HCT116 (cell line): ENCODE measurements around the gene IZUMO4. TPM values are rescaled to one million over a fixed set of nuclear protein-coding genes. Genes with fewer than 3 reads are reported as not detected.

Source experiments
- ATAC-seq: fragments of 200-7000 bp; cut with Tn5 transposase; 2 replicates; pipeline ENCODE4 v1.9.1; 2020; ENCODE audit warnings: mild to moderate bottlenecking, moderate library complexity
- BruUV-seq: library from RNA; stranded (reverse); fragments of 400-500 nt; replicated peaks from 2 replicates; lab custom pipeline; 2021; lab: Mats Ljungman, UMichigan
- CTCF ChIA-PET: fragments of 300-600 bp; sonication (Branson Sonifier 250); formaldehyde crosslinking; loops from one replicate; lab custom pipeline; 2021; ENCODE audit warnings: antibody characterized with exemption; lab: Charles Lee
- POLR2A ChIA-PET: fragments of 300-600, 350-600 bp; sonication (Branson Sonifier 250); formaldehyde crosslinking; loops from one replicate; lab custom pipeline; 2021; ENCODE audit warnings: antibody characterized with exemption; lab: Charles Lee
- RAD21 ChIA-PET, 2 experiments: fragments of 300-600 bp; sonication (Branson Sonifier 250); formaldehyde crosslinking; loops; one replicate each; lab custom pipeline; 2023; ENCODE audit warnings: low total read pairs in 2 of 2; ENCODE audit not compliant: uncharacterized antibody in 2 of 2, unreplicated experiment in 2 of 2, low non-redundant PET in 1 of 2; lab: Charles Lee
- DNase-seq: peaks from one replicate; pipeline ENCODE4 v3.0.0-alpha.2; 2010; ENCODE audit warnings: low read depth, low spot score
- H2AFZ ChIP-seq: fragments of 200-600 bp; shearing (Covaris generic), sonication (generic); 2 replicates; pipeline ENCODE4 v1.6.1; 2017; ENCODE audit warnings: low read depth, mixed run types, mixed read lengths, antibody characterized with exemption, low read length; ENCODE audit not compliant: poor library complexity, severe bottlenecking
- H3K27ac ChIP-seq: 2 replicates; pipeline ENCODE4 v1.5.1; 2012; ENCODE audit warnings: low read depth, low read length
- H3K27me3 ChIP-seq: fragments of 200-600 bp; sonication (generic); 2 replicates; pipeline ENCODE4 v1.6.1; 2016; ENCODE audit warnings: mixed run types, low read length, mixed read lengths; ENCODE audit not compliant: insufficient read depth
- H3K36me3 ChIP-seq, 2 experiments: fragments of 200-500 bp in 1 of 2; fragments of 200-600 bp in 1 of 2; sonication (Bioruptor generic) in 1 of 2; sonication (generic) in 1 of 2; 2 replicates each; pipeline versions ENCODE4 v1.5.1 to v1.6.1; 2014 to 2016; ENCODE audit warnings: low read length in 2 of 2, inconsistent platforms in 1 of 2, mixed read lengths in 1 of 2, mixed run types in 1 of 2; ENCODE audit not compliant: insufficient read depth in 2 of 2, control insufficient read depth in 1 of 2
- H3K4me1 ChIP-seq, 2 experiments: fragments of 200-600 bp in 1 of 2; sonication (generic) in 1 of 2; 2 replicates each; pipeline versions ENCODE4 v1.5.1 to v1.6.1; 2012 to 2017; ENCODE audit warnings: low read length in 2 of 2, inconsistent platforms in 1 of 2, mild to moderate bottlenecking in 1 of 2, mixed read lengths in 1 of 2, mixed run types in 1 of 2, moderate library complexity in 1 of 2; ENCODE audit not compliant: insufficient read depth in 2 of 2, control insufficient read depth in 1 of 2
- H3K4me2 ChIP-seq: fragments of 200-600 bp; sonication (generic); 2 replicates; pipeline ENCODE4 v1.6.1; 2017; ENCODE audit warnings: mixed run types, low read length, mixed read lengths
- H3K4me3 ChIP-seq, 2 experiments: fragments of 200-600 bp in 1 of 2; sonication (generic) in 1 of 2; replicated peaks in 1 of 2; 2 replicates each; pipeline ENCODE4 v1.5.1; 2011 to 2016; ENCODE audit warnings: low read length in 2 of 2, control low read depth in 1 of 2, low read depth in 1 of 2, mild to moderate bottlenecking in 1 of 2, mixed read lengths in 1 of 2, mixed run types in 1 of 2
- H3K79me2 ChIP-seq: fragments of 200-600 bp; sonication (generic); 2 replicates; pipeline ENCODE4 v1.6.1; 2017; ENCODE audit warnings: mild to moderate bottlenecking, mixed run types, low read length, moderate library complexity, mixed read lengths; ENCODE audit not compliant: insufficient read depth
- H3K9ac ChIP-seq: fragments of 200-600 bp; sonication (generic); 2 replicates; pipeline ENCODE4 v1.6.1; 2016; ENCODE audit warnings: low read length, mixed read lengths
- H3K9me2 ChIP-seq: fragments of 200-600 bp; sonication (generic), shearing (Covaris generic); 2 replicates; pipeline ENCODE4 v1.6.1; 2017; ENCODE audit warnings: mixed run types, mild to moderate bottlenecking, moderate library complexity; ENCODE audit not compliant: insufficient read depth
- H3K9me3 ChIP-seq, 2 experiments: fragments of 200-500 bp in 1 of 2; fragments of 200-600 bp in 1 of 2; sonication (Bioruptor generic) in 1 of 2; sonication (generic) in 1 of 2; 2 replicates each; pipeline ENCODE4 v1.6.1; 2014 to 2017; ENCODE audit warnings: low read length in 2 of 2, mixed read lengths in 2 of 2, inconsistent platforms in 1 of 2, low read depth in 1 of 2, mild to moderate bottlenecking in 1 of 2, mixed run types in 1 of 2, moderate library complexity in 1 of 2; ENCODE audit not compliant: control insufficient read depth in 1 of 2, insufficient read depth in 1 of 2
- H4K20me1 ChIP-seq: fragments of 200-600 bp; sonication (generic), shearing (Covaris generic); 2 replicates; pipeline ENCODE4 v1.6.1; 2017; ENCODE audit warnings: mixed run types, mild to moderate bottlenecking, moderate library complexity; ENCODE audit not compliant: insufficient read depth
- ATF3 ChIP-seq: IDR thresholded peaks from 2 replicates; pipeline ENCODE4 v1.6.1; 2012
- CBX3 ChIP-seq: IDR thresholded peaks from 2 replicates; pipeline ENCODE4 v1.6.1; 2012; ENCODE audit warnings: low read depth
- CEBPB ChIP-seq: IDR thresholded peaks from 2 replicates; pipeline ENCODE4 v1.6.1; 2012; ENCODE audit warnings: low read depth
- CTCF ChIP-seq, 3 experiments: fragments of 200-600 bp in 1 of 3; sonication (generic) in 1 of 3; IDR thresholded peaks in 2 of 3; conservative IDR thresholded peaks in 1 of 3; 2 replicates each; pipeline ENCODE4 v1.5.1; 2012 to 2017; ENCODE audit warnings: low read depth in 2 of 3, low read length in 2 of 3, antibody characterized with exemption in 1 of 3, borderline replicate concordance in 1 of 3, control low read depth in 1 of 3, mild to moderate bottlenecking in 1 of 3, mixed read lengths in 1 of 3, mixed run types in 1 of 3, moderate library complexity in 1 of 3; ENCODE audit not compliant: insufficient read depth in 1 of 3
- EGR1 ChIP-seq: IDR thresholded peaks from 2 replicates; pipeline ENCODE4 v1.6.1; 2012; ENCODE audit warnings: low read depth
- ELF1 ChIP-seq: IDR thresholded peaks from 2 replicates; pipeline ENCODE4 v1.6.1; 2012; ENCODE audit warnings: low read depth, borderline replicate concordance
- EZH2 ChIP-seq: fragments of 200-600 bp; sonication (generic); IDR thresholded peaks from 2 replicates; pipeline ENCODE4 v1.6.1; 2017; ENCODE audit warnings: antibody characterized with exemption, mixed run types
- EZH2phosphoT487 ChIP-seq: fragments of 200-600 bp; IDR thresholded peaks from 2 replicates; pipeline ENCODE4 v1.6.1; 2018; ENCODE audit warnings: antibody characterized with exemption, borderline replicate concordance
- FOSL1 ChIP-seq: IDR thresholded peaks from 2 replicates; pipeline ENCODE4 v1.6.1; 2012; ENCODE audit warnings: low read depth
- POLR2A ChIP-seq: IDR thresholded peaks from 2 replicates; pipeline ENCODE4 v1.7.0; 2011; ENCODE audit warnings: borderline replicate concordance; ENCODE audit not compliant: insufficient read depth, insufficient read length; ENCODE audit errors: extremely low read depth
- RAD21 ChIP-seq: IDR thresholded peaks from 2 replicates; pipeline ENCODE4 v1.6.1; 2012; ENCODE audit warnings: low read depth, mild to moderate bottlenecking
- SRF ChIP-seq: IDR thresholded peaks from 2 replicates; pipeline ENCODE4 v1.6.1; 2012; ENCODE audit warnings: low read depth
- TCF7L2 ChIP-seq: IDR thresholded peaks from 2 replicates; pipeline ENCODE4 v1.7.0; 2011; ENCODE audit warnings: borderline replicate concordance, inconsistent platforms; ENCODE audit not compliant: insufficient read depth, insufficient read length; ENCODE audit errors: extremely low read depth
- YY1 ChIP-seq: IDR thresholded peaks from 2 replicates; pipeline ENCODE4 v1.6.1; 2011; ENCODE audit warnings: low read length, low read depth, moderate library complexity, mild to moderate bottlenecking; ENCODE audit not compliant: insufficient replicate concordance; ENCODE audit errors: extremely low read depth
- ZFX ChIP-seq: fragments of 450-650 bp; IDR thresholded peaks from 2 replicates; pipeline ENCODE4 v1.6.1; 2017
- ZNF274 ChIP-seq: fragments of 200-500 bp; sonication (Bioruptor generic); IDR thresholded peaks from 2 replicates; pipeline ENCODE4 v1.6.1; 2014; ENCODE audit warnings: mild to moderate bottlenecking, low read depth, low read length, inconsistent platforms
- intact Hi-C: fragments of 100-400 bp; cut with micrococcal nuclease; formaldehyde crosslinking; loops from 2 replicates; pipeline ENCODE4 v1.10.0; 2022
- total RNA-seq: library from RNA; stranded (reverse); gene quantifications from one replicate; pipeline ENCODE4 v1.2.1, GENCODE V29; 2021; ENCODE audit not compliant: unreplicated experiment
- TF ChIP-seq, protein P1 (sequence below): IDR thresholded peaks from 2 replicates; pipeline ENCODE4 v1.6.1; 2012; ENCODE audit warnings: low read depth
- TF ChIP-seq, protein P2 (sequence below): IDR thresholded peaks from 2 replicates; pipeline ENCODE4 v1.6.1; 2011; ENCODE audit warnings: mild to moderate bottlenecking, low read length, moderate library complexity; ENCODE audit not compliant: insufficient replicate concordance; ENCODE audit errors: extremely low read depth

Gene IZUMO4
- total RNA-seq, 1 experiment from 2014 or later: 6.1 TPM

GRCh38 chr19:2117215-2117960, 20.7 kb downstream of the IZUMO4 start:
- H3K4me2 ChIP-seq: no peak overlapping the region
- H3K27me3 ChIP-seq: no peaks in the 10 kb centered on the region
- ATAC-seq (no peak), DNase-seq (no peak)
- H3K36me3 ChIP-seq: peaks cover 37 to 55% of the 10 kb centered on the region in 2 experiments; a peak in 3 of 4 replicates
- no peaks in the 10 kb centered on the region for H3K4me1 ChIP-seq
- TF ChIP-seq POLR2A (no peak), YY1 (no peak), TCF7L2 (no peak), EZH2phosphoT487 (no peak), CTCF (IDR thresholded peaks at IDR 0.05 in 2 of 3, conservative IDR thresholded peaks at IDR 0.05 in 1 of 3; ENCODE audit: borderline replicate concordance in 1 of 3, insufficient read depth in 1 of 3, low read depth in 2 of 3, low read length in 2 of 3) (no peak), ZNF274 (no peak), CBX3 (no peak), ATF3 (no peak), ELF1 (no peak), FOSL1 (no peak), SRF (no peak), RAD21 (no peak), EGR1 (no peak), ZFX (no peak), CEBPB (no peak), EZH2 (no peak)
- TF ChIP-seq, protein P1, sequence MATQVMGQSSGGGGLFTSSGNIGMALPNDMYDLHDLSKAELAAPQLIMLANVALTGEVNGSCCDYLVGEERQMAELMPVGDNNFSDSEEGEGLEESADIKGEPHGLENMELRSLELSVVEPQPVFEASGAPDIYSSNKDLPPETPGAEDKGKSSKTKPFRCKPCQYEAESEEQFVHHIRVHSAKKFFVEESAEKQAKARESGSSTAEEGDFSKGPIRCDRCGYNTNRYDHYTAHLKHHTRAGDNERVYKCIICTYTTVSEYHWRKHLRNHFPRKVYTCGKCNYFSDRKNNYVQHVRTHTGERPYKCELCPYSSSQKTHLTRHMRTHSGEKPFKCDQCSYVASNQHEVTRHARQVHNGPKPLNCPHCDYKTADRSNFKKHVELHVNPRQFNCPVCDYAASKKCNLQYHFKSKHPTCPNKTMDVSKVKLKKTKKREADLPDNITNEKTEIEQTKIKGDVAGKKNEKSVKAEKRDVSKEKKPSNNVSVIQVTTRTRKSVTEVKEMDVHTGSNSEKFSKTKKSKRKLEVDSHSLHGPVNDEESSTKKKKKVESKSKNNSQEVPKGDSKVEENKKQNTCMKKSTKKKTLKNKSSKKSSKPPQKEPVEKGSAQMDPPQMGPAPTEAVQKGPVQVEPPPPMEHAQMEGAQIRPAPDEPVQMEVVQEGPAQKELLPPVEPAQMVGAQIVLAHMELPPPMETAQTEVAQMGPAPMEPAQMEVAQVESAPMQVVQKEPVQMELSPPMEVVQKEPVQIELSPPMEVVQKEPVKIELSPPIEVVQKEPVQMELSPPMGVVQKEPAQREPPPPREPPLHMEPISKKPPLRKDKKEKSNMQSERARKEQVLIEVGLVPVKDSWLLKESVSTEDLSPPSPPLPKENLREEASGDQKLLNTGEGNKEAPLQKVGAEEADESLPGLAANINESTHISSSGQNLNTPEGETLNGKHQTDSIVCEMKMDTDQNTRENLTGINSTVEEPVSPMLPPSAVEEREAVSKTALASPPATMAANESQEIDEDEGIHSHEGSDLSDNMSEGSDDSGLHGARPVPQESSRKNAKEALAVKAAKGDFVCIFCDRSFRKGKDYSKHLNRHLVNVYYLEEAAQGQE: no peak
- TF ChIP-seq, protein P2, sequence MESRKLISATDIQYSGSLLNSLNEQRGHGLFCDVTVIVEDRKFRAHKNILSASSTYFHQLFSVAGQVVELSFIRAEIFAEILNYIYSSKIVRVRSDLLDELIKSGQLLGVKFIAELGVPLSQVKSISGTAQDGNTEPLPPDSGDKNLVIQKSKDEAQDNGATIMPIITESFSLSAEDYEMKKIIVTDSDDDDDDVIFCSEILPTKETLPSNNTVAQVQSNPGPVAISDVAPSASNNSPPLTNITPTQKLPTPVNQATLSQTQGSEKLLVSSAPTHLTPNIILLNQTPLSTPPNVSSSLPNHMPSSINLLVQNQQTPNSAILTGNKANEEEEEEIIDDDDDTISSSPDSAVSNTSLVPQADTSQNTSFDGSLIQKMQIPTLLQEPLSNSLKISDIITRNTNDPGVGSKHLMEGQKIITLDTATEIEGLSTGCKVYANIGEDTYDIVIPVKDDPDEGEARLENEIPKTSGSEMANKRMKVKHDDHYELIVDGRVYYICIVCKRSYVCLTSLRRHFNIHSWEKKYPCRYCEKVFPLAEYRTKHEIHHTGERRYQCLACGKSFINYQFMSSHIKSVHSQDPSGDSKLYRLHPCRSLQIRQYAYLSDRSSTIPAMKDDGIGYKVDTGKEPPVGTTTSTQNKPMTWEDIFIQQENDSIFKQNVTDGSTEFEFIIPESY: no peak
- no peaks in the 10 kb centered on the region for H4K20me1 ChIP-seq
- no peak overlapping the region for H3K9ac ChIP-seq
- ChIA-PET CTCF (no interaction called here), RAD21 (no interaction called here), POLR2A (no interaction called here)
- intact Hi-C loops: no loop called here
- no peaks in the 10 kb centered on the region for H3K79me2 ChIP-seq
- H3K27ac ChIP-seq: no peak overlapping the region
- no TSS peak for BruUV-seq
- no peaks in the 10 kb centered on the region for H3K9me2 ChIP-seq
- no peaks in the 10 kb centered on the region for H3K9me3 ChIP-seq
- no peak overlapping the region for H2AFZ ChIP-seq
- no peak overlapping the region for H3K4me3 ChIP-seq
